HCT116 (cell line): ENCODE results near the gene PALB2. TPM values are rescaled to one million over a fixed set of nuclear protein-coding genes. Genes with fewer than 3 reads are reported as not detected.
"Not testable (repeated sequence)": the region's sequence is repeated elsewhere in the genome, so short reads cannot be mapped to it uniquely, and the experiment has no call there.

Source experiments
- ATAC-seq: fragments of 200-7000 bp; cut with Tn5 transposase; 2 replicates; pipeline ENCODE4 v1.9.1; 2020; ENCODE audit warnings: mild to moderate bottlenecking, moderate library complexity
- BruUV-seq: library from RNA; stranded (reverse); fragments of 400-500 nt; replicated peaks from 2 replicates; lab custom pipeline; 2021; lab: Mats Ljungman, UMichigan
- CTCF ChIA-PET: fragments of 300-600 bp; sonication (Branson Sonifier 250); formaldehyde crosslinking; loops from one replicate; lab custom pipeline; 2021; ENCODE audit warnings: antibody characterized with exemption; lab: Charles Lee
- POLR2A ChIA-PET: fragments of 300-600, 350-600 bp; sonication (Branson Sonifier 250); formaldehyde crosslinking; loops from one replicate; lab custom pipeline; 2021; ENCODE audit warnings: antibody characterized with exemption; lab: Charles Lee
- RAD21 ChIA-PET, 2 experiments: fragments of 300-600 bp; sonication (Branson Sonifier 250); formaldehyde crosslinking; loops; one replicate each; lab custom pipeline; 2023; ENCODE audit warnings: low total read pairs in 2 of 2; ENCODE audit not compliant: uncharacterized antibody in 2 of 2, unreplicated experiment in 2 of 2, low non-redundant PET in 1 of 2; lab: Charles Lee
- DNase-seq: peaks from one replicate; pipeline ENCODE4 v3.0.0-alpha.2; 2010; ENCODE audit warnings: low read depth, low spot score
- H2AFZ ChIP-seq: fragments of 200-600 bp; shearing (Covaris generic), sonication (generic); 2 replicates; pipeline ENCODE4 v1.6.1; 2017; ENCODE audit warnings: low read depth, mixed run types, mixed read lengths, antibody characterized with exemption, low read length; ENCODE audit not compliant: poor library complexity, severe bottlenecking
- H3K27ac ChIP-seq: 2 replicates; pipeline ENCODE4 v1.5.1; 2012; ENCODE audit warnings: low read depth, low read length
- H3K27me3 ChIP-seq: fragments of 200-600 bp; sonication (generic); 2 replicates; pipeline ENCODE4 v1.6.1; 2016; ENCODE audit warnings: mixed run types, low read length, mixed read lengths; ENCODE audit not compliant: insufficient read depth
- H3K36me3 ChIP-seq, 2 experiments: fragments of 200-500 bp in 1 of 2; fragments of 200-600 bp in 1 of 2; sonication (Bioruptor generic) in 1 of 2; sonication (generic) in 1 of 2; 2 replicates each; pipeline versions ENCODE4 v1.5.1 to v1.6.1; 2014 to 2016; ENCODE audit warnings: low read length in 2 of 2, inconsistent platforms in 1 of 2, mixed read lengths in 1 of 2, mixed run types in 1 of 2; ENCODE audit not compliant: insufficient read depth in 2 of 2, control insufficient read depth in 1 of 2
- H3K4me1 ChIP-seq, 2 experiments: fragments of 200-600 bp in 1 of 2; sonication (generic) in 1 of 2; 2 replicates each; pipeline versions ENCODE4 v1.5.1 to v1.6.1; 2012 to 2017; ENCODE audit warnings: low read length in 2 of 2, inconsistent platforms in 1 of 2, mild to moderate bottlenecking in 1 of 2, mixed read lengths in 1 of 2, mixed run types in 1 of 2, moderate library complexity in 1 of 2; ENCODE audit not compliant: insufficient read depth in 2 of 2, control insufficient read depth in 1 of 2
- H3K4me2 ChIP-seq: fragments of 200-600 bp; sonication (generic); 2 replicates; pipeline ENCODE4 v1.6.1; 2017; ENCODE audit warnings: mixed run types, low read length, mixed read lengths
- H3K4me3 ChIP-seq, 2 experiments: fragments of 200-600 bp in 1 of 2; sonication (generic) in 1 of 2; replicated peaks in 1 of 2; 2 replicates each; pipeline ENCODE4 v1.5.1; 2011 to 2016; ENCODE audit warnings: low read length in 2 of 2, control low read depth in 1 of 2, low read depth in 1 of 2, mild to moderate bottlenecking in 1 of 2, mixed read lengths in 1 of 2, mixed run types in 1 of 2
- H3K79me2 ChIP-seq: fragments of 200-600 bp; sonication (generic); 2 replicates; pipeline ENCODE4 v1.6.1; 2017; ENCODE audit warnings: mild to moderate bottlenecking, mixed run types, low read length, moderate library complexity, mixed read lengths; ENCODE audit not compliant: insufficient read depth
- H3K9ac ChIP-seq: fragments of 200-600 bp; sonication (generic); 2 replicates; pipeline ENCODE4 v1.6.1; 2016; ENCODE audit warnings: low read length, mixed read lengths
- H3K9me2 ChIP-seq: fragments of 200-600 bp; sonication (generic), shearing (Covaris generic); 2 replicates; pipeline ENCODE4 v1.6.1; 2017; ENCODE audit warnings: mixed run types, mild to moderate bottlenecking, moderate library complexity; ENCODE audit not compliant: insufficient read depth
- H3K9me3 ChIP-seq, 2 experiments: fragments of 200-500 bp in 1 of 2; fragments of 200-600 bp in 1 of 2; sonication (Bioruptor generic) in 1 of 2; sonication (generic) in 1 of 2; 2 replicates each; pipeline ENCODE4 v1.6.1; 2014 to 2017; ENCODE audit warnings: low read length in 2 of 2, mixed read lengths in 2 of 2, inconsistent platforms in 1 of 2, low read depth in 1 of 2, mild to moderate bottlenecking in 1 of 2, mixed run types in 1 of 2, moderate library complexity in 1 of 2; ENCODE audit not compliant: control insufficient read depth in 1 of 2, insufficient read depth in 1 of 2
- H4K20me1 ChIP-seq: fragments of 200-600 bp; sonication (generic), shearing (Covaris generic); 2 replicates; pipeline ENCODE4 v1.6.1; 2017; ENCODE audit warnings: mixed run types, mild to moderate bottlenecking, moderate library complexity; ENCODE audit not compliant: insufficient read depth
- CBX3 ChIP-seq: IDR thresholded peaks from 2 replicates; pipeline ENCODE4 v1.6.1; 2012; ENCODE audit warnings: low read depth
- CEBPB ChIP-seq: IDR thresholded peaks from 2 replicates; pipeline ENCODE4 v1.6.1; 2012; ENCODE audit warnings: low read depth
- EGR1 ChIP-seq: IDR thresholded peaks from 2 replicates; pipeline ENCODE4 v1.6.1; 2012; ENCODE audit warnings: low read depth
- ELF1 ChIP-seq: IDR thresholded peaks from 2 replicates; pipeline ENCODE4 v1.6.1; 2012; ENCODE audit warnings: low read depth, borderline replicate concordance
- EZH2phosphoT487 ChIP-seq: fragments of 200-600 bp; IDR thresholded peaks from 2 replicates; pipeline ENCODE4 v1.6.1; 2018; ENCODE audit warnings: antibody characterized with exemption, borderline replicate concordance
- FOSL1 ChIP-seq: IDR thresholded peaks from 2 replicates; pipeline ENCODE4 v1.6.1; 2012; ENCODE audit warnings: low read depth
- JUND ChIP-seq: IDR thresholded peaks from 2 replicates; pipeline ENCODE4 v1.6.1; 2012
- POLR2A ChIP-seq: IDR thresholded peaks from 2 replicates; pipeline ENCODE4 v1.7.0; 2011; ENCODE audit warnings: borderline replicate concordance; ENCODE audit not compliant: insufficient read depth, insufficient read length; ENCODE audit errors: extremely low read depth
- POLR2AphosphoS5 ChIP-seq: IDR thresholded peaks from 2 replicates; pipeline ENCODE4 v1.6.1; 2011; ENCODE audit warnings: mild to moderate bottlenecking, low read depth, low read length, moderate library complexity
- RAD21 ChIP-seq: IDR thresholded peaks from 2 replicates; pipeline ENCODE4 v1.6.1; 2012; ENCODE audit warnings: low read depth, mild to moderate bottlenecking
- SIN3A ChIP-seq: IDR thresholded peaks from 2 replicates; pipeline ENCODE4 v1.6.1; 2012; ENCODE audit warnings: low read depth
- SP1 ChIP-seq: IDR thresholded peaks from 2 replicates; pipeline ENCODE4 v1.6.1; 2012; ENCODE audit warnings: low read depth
- SRF ChIP-seq: IDR thresholded peaks from 2 replicates; pipeline ENCODE4 v1.6.1; 2012; ENCODE audit warnings: low read depth
- TCF7L2 ChIP-seq: IDR thresholded peaks from 2 replicates; pipeline ENCODE4 v1.7.0; 2011; ENCODE audit warnings: borderline replicate concordance, inconsistent platforms; ENCODE audit not compliant: insufficient read depth, insufficient read length; ENCODE audit errors: extremely low read depth
- intact Hi-C: fragments of 100-400 bp; cut with micrococcal nuclease; formaldehyde crosslinking; loops from 2 replicates; pipeline ENCODE4 v1.10.0; 2022
- total RNA-seq: library from RNA; stranded (reverse); gene quantifications from one replicate; pipeline ENCODE4 v1.2.1, GENCODE V29; 2021; ENCODE audit not compliant: unreplicated experiment
- TF ChIP-seq, protein P1 (sequence below): IDR thresholded peaks from 2 replicates; pipeline ENCODE4 v1.6.1; 2012
- TF ChIP-seq, protein P2 (sequence below), 3 experiments: fragments of 200-600 bp in 1 of 3; sonication (generic) in 1 of 3; IDR thresholded peaks in 2 of 3; conservative IDR thresholded peaks in 1 of 3; 2 replicates each; pipeline ENCODE4 v1.5.1; 2012 to 2017; ENCODE audit warnings: low read depth in 2 of 3, low read length in 2 of 3, antibody characterized with exemption in 1 of 3, borderline replicate concordance in 1 of 3, control low read depth in 1 of 3, mild to moderate bottlenecking in 1 of 3, mixed read lengths in 1 of 3, mixed run types in 1 of 3, moderate library complexity in 1 of 3; ENCODE audit not compliant: insufficient read depth in 1 of 3

The PALB2 gene
- total RNA-seq, 1 experiment from 2014 or later, result 15.6 TPM

DNA sequence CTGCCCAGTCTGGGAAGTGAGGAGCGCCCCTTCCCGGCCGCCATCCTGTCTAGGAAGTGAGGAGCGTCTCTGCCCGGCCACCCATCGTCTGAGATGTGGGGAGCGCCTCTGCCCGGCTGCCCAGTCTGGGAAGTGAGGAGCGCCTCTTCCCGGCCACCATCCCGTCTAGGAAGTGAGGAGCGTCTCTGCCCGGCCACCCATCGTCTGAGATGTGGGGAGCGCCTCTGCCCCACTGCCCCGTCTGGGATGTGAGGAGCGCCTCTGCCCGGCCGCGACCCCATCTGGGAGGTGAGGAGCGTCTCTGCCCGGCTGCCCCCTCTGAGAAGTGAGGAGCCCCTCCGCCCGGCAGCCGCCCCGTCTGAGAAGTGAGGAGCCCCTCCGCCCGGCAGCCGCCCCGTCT, 57.8 kb downstream of the PALB2 start:
- H3K27ac ChIP-seq, H3K9me2 ChIP-seq, H3K4me1 ChIP-seq, H4K20me1 ChIP-seq, H3K4me3 ChIP-seq, ATAC-seq, intact Hi-C loops, H3K9ac ChIP-seq, BruUV-seq, H3K4me2 ChIP-seq, H2AFZ ChIP-seq, DNase-seq, H3K27me3 ChIP-seq, RAD21 ChIA-PET, CTCF ChIA-PET, POLR2A ChIA-PET, H3K9me3 ChIP-seq: not testable (repeated sequence)
- Histone ChIP-seq H3K79me2 (peaks cover 38% of the 10 kb centered on the region), H3K36me3 (peaks cover 35 to 37% of the 10 kb centered on the region in 2 experiments)

DNA sequence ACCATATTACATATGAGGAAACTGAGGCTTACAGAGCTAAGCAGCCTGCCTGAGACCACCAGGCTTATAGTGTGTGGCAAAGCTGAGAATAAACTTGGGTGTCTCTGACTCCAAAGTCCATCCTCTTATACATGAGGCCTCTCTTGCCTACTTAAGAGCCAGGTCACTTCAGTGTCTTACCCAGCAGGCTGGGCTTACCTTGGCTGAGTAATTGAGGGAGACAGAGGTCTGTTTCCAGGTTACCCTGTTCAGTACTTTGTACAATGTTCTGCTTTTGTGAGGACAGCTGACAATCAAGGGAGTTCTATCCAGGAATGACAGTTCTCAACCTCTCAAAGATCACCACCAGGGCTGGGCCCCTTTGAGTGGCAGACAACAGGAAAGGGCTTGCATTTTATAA, 59.3 kb downstream of the PALB2 start:
- RAD21 ChIA-PET, result no interaction called here
- no peak for TF ChIP-seq EGR1
- no peak for TF ChIP-seq POLR2AphosphoS5
- TF ChIP-seq ELF1, result no peak
- no peak for TF ChIP-seq EZH2phosphoT487
- TF ChIP-seq CBX3, result no peak
- no peak for TF ChIP-seq FOSL1
- TF ChIP-seq SRF, result no peak
- TF ChIP-seq, protein P1, sequence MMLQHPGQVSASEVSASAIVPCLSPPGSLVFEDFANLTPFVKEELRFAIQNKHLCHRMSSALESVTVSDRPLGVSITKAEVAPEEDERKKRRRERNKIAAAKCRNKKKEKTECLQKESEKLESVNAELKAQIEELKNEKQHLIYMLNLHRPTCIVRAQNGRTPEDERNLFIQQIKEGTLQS, result no peak
- TF ChIP-seq SIN3A, result no peak
- TF ChIP-seq TCF7L2, result no peak
- TF ChIP-seq POLR2A, result no peak
- TF ChIP-seq RAD21, result no peak
- TF ChIP-seq CEBPB, result no peak
- no peak for TF ChIP-seq SP1
- TF ChIP-seq, protein P2, sequence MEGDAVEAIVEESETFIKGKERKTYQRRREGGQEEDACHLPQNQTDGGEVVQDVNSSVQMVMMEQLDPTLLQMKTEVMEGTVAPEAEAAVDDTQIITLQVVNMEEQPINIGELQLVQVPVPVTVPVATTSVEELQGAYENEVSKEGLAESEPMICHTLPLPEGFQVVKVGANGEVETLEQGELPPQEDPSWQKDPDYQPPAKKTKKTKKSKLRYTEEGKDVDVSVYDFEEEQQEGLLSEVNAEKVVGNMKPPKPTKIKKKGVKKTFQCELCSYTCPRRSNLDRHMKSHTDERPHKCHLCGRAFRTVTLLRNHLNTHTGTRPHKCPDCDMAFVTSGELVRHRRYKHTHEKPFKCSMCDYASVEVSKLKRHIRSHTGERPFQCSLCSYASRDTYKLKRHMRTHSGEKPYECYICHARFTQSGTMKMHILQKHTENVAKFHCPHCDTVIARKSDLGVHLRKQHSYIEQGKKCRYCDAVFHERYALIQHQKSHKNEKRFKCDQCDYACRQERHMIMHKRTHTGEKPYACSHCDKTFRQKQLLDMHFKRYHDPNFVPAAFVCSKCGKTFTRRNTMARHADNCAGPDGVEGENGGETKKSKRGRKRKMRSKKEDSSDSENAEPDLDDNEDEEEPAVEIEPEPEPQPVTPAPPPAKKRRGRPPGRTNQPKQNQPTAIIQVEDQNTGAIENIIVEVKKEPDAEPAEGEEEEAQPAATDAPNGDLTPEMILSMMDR (IDR thresholded peaks at IDR 0.05 in 2 of 3, conservative IDR thresholded peaks at IDR 0.05 in 1 of 3; ENCODE audit: borderline replicate concordance in 1 of 3, insufficient read depth in 1 of 3, low read depth in 2 of 3, low read length in 2 of 3), result no peak
- no peak for TF ChIP-seq JUND
- TF ChIP-seq, all 23 proteins: peak for 0
- Histone ChIP-seq H3K9me2 (no peaks in the 10 kb centered on the region), H4K20me1 (no peaks in the 10 kb centered on the region), H3K9ac (no peak overlapping the region), H3K4me1 (no peaks in the 10 kb centered on the region), H3K4me3 (no peak overlapping the region), H3K4me2 (no peak overlapping the region), H3K79me2 (peaks cover 23% of the 10 kb centered on the region), H3K9me3 (no peaks in the 10 kb centered on the region), H3K27me3 (no peaks in the 10 kb centered on the region), H3K36me3 (peaks cover 31 to 32% of the 10 kb centered on the region in 2 experiments), H3K27ac (no peak overlapping the region), H2AFZ (no peak overlapping the region)
- CTCF ChIA-PET, result interaction anchor here (1.4 kb wide), 1 partner anchor 15 kb away, joined by 4 read pairs; no protein-coding TSS in a partner anchor
- intact Hi-C loops, result no loop called here
- DNase-seq, result no peak
- BruUV-seq, result no TSS peak
- POLR2A ChIA-PET, result no interaction called here
- ATAC-seq, result no peak
